K562 (cell line): Measurements from ENCODE around the gene ARHGEF1. TPM values are rescaled to one million over a fixed set of nuclear protein-coding genes. Genes with fewer than 3 reads are reported as not detected.

Experiments used
- ATAC-seq: fragments of 200-7000 bp; cut with Tn5 transposase; 3 replicates; pipeline ENCODE4 v1.9.1; 2020; ENCODE audit warnings: moderate library complexity
- BruUV-seq: library from RNA; stranded (reverse); fragments of 400-500 nt; replicated peaks from 2 replicates; lab custom pipeline; 2021; lab: Mats Ljungman, UMichigan
- CTCF ChIA-PET: fragments of 300-600 bp; formaldehyde crosslinking; extraction: SDS; loops from one replicate; lab custom pipeline; 2021; ENCODE audit warnings: low intra/inter-chr PET ratio; lab: Yijun Ruan, JAX
- POLR2A ChIA-PET: fragments of 300-600, 350-650 bp; sonication (Branson Sonifier 250); formaldehyde crosslinking; extraction: SDS; loops from one replicate; lab custom pipeline; 2021; ENCODE audit warnings: antibody characterized with exemption, inconsistent platforms; lab: Yijun Ruan, JAX
- DNase-seq, 4 experiments: peaks; one replicate each; pipeline versions ENCODE4 v3.0.0 to v3.0.0-alpha.2; 2011 to 2018; ENCODE audit warnings: low spot score in 3 of 4, mixed read lengths in 3 of 4; ENCODE audit errors: extremely low read depth in 1 of 4
- FAIRE-seq: peaks from 2 replicates; lab custom pipeline; 2011; peaks lifted over from hg19 to GRCh38; lab: Jason Lieb, UNC
- H2AFZ ChIP-seq: 2 replicates; pipeline ENCODE4 v1.6.0; 2011; ENCODE audit warnings: low read depth, low read length, control low read depth, inconsistent platforms
- H3K27ac ChIP-seq: fragments of 200-600 bp; 3 replicates; pipeline ENCODE4 v1.8.0; 2011; ENCODE audit warnings: low read depth, mild to moderate bottlenecking, control low read depth, inconsistent platforms, low read length, moderate library complexity, mixed read lengths; ENCODE audit errors: extremely low read depth
- H3K27me3 ChIP-seq, 2 experiments: fragments of 300-600 bp in 1 of 2; 2 replicates in 1 of 2; 3 replicates in 1 of 2; pipeline versions ENCODE4 v1.6.0 to v1.8.0; 2011; ENCODE audit warnings: inconsistent platforms in 2 of 2, low read length in 2 of 2, mild to moderate bottlenecking in 1 of 2, mixed read lengths in 1 of 2, moderate library complexity in 1 of 2; ENCODE audit not compliant: control insufficient read depth in 2 of 2, insufficient read depth in 2 of 2
- H3K36me3 ChIP-seq: fragments of 300-600 bp; 3 replicates; pipeline ENCODE4 v1.8.0; 2011; ENCODE audit warnings: mild to moderate bottlenecking, low read length, inconsistent platforms; ENCODE audit not compliant: control insufficient read depth, insufficient read depth
- H3K4me1 ChIP-seq, 2 experiments: fragments of 200-600 bp in 1 of 2; replicated peaks in 1 of 2; 2 replicates in 1 of 2; 3 replicates in 1 of 2; pipeline versions ENCODE4 v1.5.1 to v1.8.0; 2011; ENCODE audit warnings: inconsistent platforms in 2 of 2, low read length in 2 of 2, mild to moderate bottlenecking in 1 of 2, mixed read lengths in 1 of 2, moderate library complexity in 1 of 2; ENCODE audit not compliant: control insufficient read depth in 2 of 2, insufficient read depth in 2 of 2
- H3K4me2 ChIP-seq: 2 replicates; pipeline ENCODE4 v1.6.1; 2011; ENCODE audit warnings: low read length, control low read depth, inconsistent platforms, mixed read lengths; ENCODE audit not compliant: insufficient read depth
- H3K4me3 ChIP-seq: fragments of 200-600 bp; sonication (generic), shearing (Covaris generic); 2 replicates; pipeline ENCODE4 v1.5.1; 2016; ENCODE audit warnings: control low read depth, inconsistent platforms
- H3K79me2 ChIP-seq: fragments of 200-600 bp; 3 replicates; pipeline ENCODE4 v1.8.0; 2011; ENCODE audit warnings: low read length, inconsistent platforms; ENCODE audit not compliant: control insufficient read depth, insufficient read depth
- H3K9ac ChIP-seq, 2 experiments: 2 replicates each; pipeline versions ENCODE4 v1.6.0 to v1.6.1; 2011; ENCODE audit warnings: low read depth in 2 of 2, low read length in 2 of 2, control low read depth in 1 of 2, inconsistent platforms in 1 of 2, mild to moderate bottlenecking in 1 of 2, mixed read lengths in 1 of 2; ENCODE audit not compliant: insufficient read depth in 1 of 2
- H3K9me1 ChIP-seq: one replicate; pipeline ENCODE4 v1.6.0; 2011; ENCODE audit warnings: inconsistent platforms, mild to moderate bottlenecking, low read length, moderate library complexity; ENCODE audit not compliant: control insufficient read depth, insufficient read depth
- H3K9me3 ChIP-seq: replicated peaks from 2 replicates; pipeline ENCODE4 v1.5.1; 2011; ENCODE audit warnings: low read depth, low read length, inconsistent platforms; ENCODE audit not compliant: control insufficient read depth, insufficient read depth
- H4K20me1 ChIP-seq: replicated peaks from 2 replicates; pipeline ENCODE4 v1.6.1; 2011; ENCODE audit warnings: low read length, inconsistent platforms, mixed read lengths; ENCODE audit not compliant: control insufficient read depth, insufficient read depth
- ELF1 ChIP-seq: fragments of 200-800 bp; sonication (Bioruptor generic); IDR thresholded peaks from 2 replicates; pipeline ENCODE4 v1.6.1; 2016; ENCODE audit warnings: missing genetic modification characterization, missing compliant biosample characterization
- JUN ChIP-seq, 2 experiments: sonication (generic) in 1 of 2; formaldehyde crosslinking in 1 of 2; IDR thresholded peaks; 2 replicates each; pipeline versions ENCODE4 v1.6.1 to v1.8.0; 2012 to 2022; ENCODE audit warnings: borderline replicate concordance in 2 of 2, mild to moderate bottlenecking in 2 of 2, improper control_type of control experiment in 1 of 2, low read depth in 1 of 2, low read length in 1 of 2, missing genetic modification reagents in 1 of 2
- MED1 ChIP-seq: sonication (generic); formaldehyde crosslinking; IDR thresholded peaks from 2 replicates; pipeline ENCODE4 v1.8.1; 2023; ENCODE audit warnings: missing genetic modification reagents, borderline replicate concordance
- POLR2G ChIP-seq: fragments of 200-400 bp; formaldehyde crosslinking; IDR thresholded peaks from 2 replicates; pipeline ENCODE4 v1.6.1; 2017; ENCODE audit warnings: low read depth, mild to moderate bottlenecking, antibody characterized with exemption, low read length, moderate library complexity
- RBFOX2 ChIP-seq: fragments of 200-400 bp; formaldehyde crosslinking; IDR thresholded peaks from 2 replicates; pipeline ENCODE4 v1.6.1; 2017; ENCODE audit warnings: low read depth, mild to moderate bottlenecking, low read length, moderate library complexity
- SMARCB1 ChIP-seq: IDR thresholded peaks from 2 replicates; pipeline ENCODE4 v1.6.1; 2011; ENCODE audit warnings: improper control_type of control experiment, low read depth; ENCODE audit not compliant: insufficient read length
- WGBS: fragments of 100-300 bp; shearing (Covaris generic); methylation state at CpG from one replicate; pipeline ENCODE4 v1.1.6; 2016; ENCODE audit warnings: low coverage, mixed read lengths; ENCODE audit not compliant: insufficient coverage; ENCODE audit errors: missing lambda C conversion rate; 5-methylcytosine and 5-hydroxymethylcytosine counted together
- in situ Hi-C: fragments of 300-500 bp; cut with MboI; formaldehyde crosslinking; loops from 4 replicates; pipeline ENCODE4 v1.15.0; 2018; ENCODE audit warnings: inconsistent platforms, mixed read lengths
- intact Hi-C: fragments of 100-400 bp; cut with micrococcal nuclease; formaldehyde crosslinking; loops from 2 replicates; pipeline ENCODE4 v1.14.2; 2022
- polyA plus RNA-seq, 8 experiments: library from polyadenylated mRNA; depleted of rRNA in 4 of 8; stranded (reverse) in 5 of 8; unstranded in 3 of 8; fragments of >200 nt; fragmentation: Nextera tagmentation in 2 of 8; fragmentation: Illumina TruSeq in 1 of 8; extraction: Ambion mirVana in 2 of 8; extraction: Trizol in 1 of 8; gene quantifications; 2 replicates each; pipeline versions ENCODE4 v1.2.1 to v1.2.3, GENCODE V29; 2011 to 2014; ENCODE audit warnings: inconsistent platforms in 1 of 8, missing spikeins in 1 of 8
- total RNA-seq, 7 experiments: library from RNA; depleted of rRNA in 6 of 7; stranded (reverse); fragments of >200 nt in 6 of 7; fragmentation: Illumina TruSeq in 2 of 7; extraction: Trizol in 2 of 7; gene quantifications; 2 replicates each; pipeline versions ENCODE4 v1.2.1 to v1.2.3, GENCODE V29; 2011 to 2021; ENCODE audit warnings: low replicate concordance in 1 of 7

The ARHGEF1 gene
- total and polyA plus RNA-seq, 9 of the 15 experiments (the other 6 are each of a cell fraction or from before 2014, with no cell fraction given): 1.9 to 149 (median 29.8) TPM

- H3K4me2 ChIP-seq: no peak overlapping the region
- no peak overlapping the region for H2AFZ ChIP-seq
- ChIA-PET CTCF (no interaction called here), POLR2A (interaction anchor here (0.5 to 2.6 kb wide), 2 partner anchors 18 to 24 kb away, joined by 3 to 9 read pairs; partner anchors contain the start of gene ERFL)
- no peaks in the 10 kb centered on the region for H4K20me1 ChIP-seq
- no peaks in the 10 kb centered on the region for H3K79me2 ChIP-seq
- DNase-seq: no peak
- in situ Hi-C loops: no loop called here
- H3K9me1 ChIP-seq: peaks cover 4% of the 10 kb centered on the region
- peaks cover 0 to 22% of the 10 kb centered on the region in 2 experiments; a peak in 2 of 5 replicates for H3K4me1 ChIP-seq
- H3K27me3 ChIP-seq: no peaks in the 10 kb centered on the region
- intact Hi-C loops: no loop called here
- TF ChIP-seq JUN (IDR thresholded peaks at IDR 0.05; ENCODE audit: borderline replicate concordance, low read depth, low read length) (no peak), JUN (CRISPR knock-in tag; IDR thresholded peaks at IDR 0.05; ENCODE audit: borderline replicate concordance) (no peak), ELF1 (no peak), RBFOX2 (0 out of 2 replicates have a peak, but pooled peaks have one; percentile 11), SMARCB1 (no peak), POLR2G (peak; percentile 38; the same call in 1 of the 2 replicates), MED1 (CRISPR knock-in tag) (no peak)
- no TSS peak for BruUV-seq
- 93% methylated on average over 30 of the region's 30 CpGs for WGBS
- H3K4me3 ChIP-seq: no peak overlapping the region
- no peak overlapping the region for H3K27ac ChIP-seq
- ATAC-seq: no peak
- peaks cover 68% of the 10 kb centered on the region for H3K36me3 ChIP-seq
- no peak overlapping the region for H3K9ac ChIP-seq
- H3K9me3 ChIP-seq: no peaks in the 10 kb centered on the region
- no peak for FAIRE-seq
Observed at GRCh38 chr19:41904118-41904870, 21.3 kb downstream of the ARHGEF1 start.
